Epithelial cell of esophagus (primary cell): ENCODE results near the gene SGPP2.

ENCODE experiments used
- DNase-seq: peaks from one replicate; pipeline ENCODE4 v3.0.0; 2010; ENCODE audit warnings: low read depth
- H3K4me3 ChIP-seq: 2 replicates; pipeline ENCODE4 v1.5.1; 2011; ENCODE audit warnings: mild to moderate bottlenecking, low read length, control low read depth
- TF ChIP-seq, protein P1 (sequence below): IDR thresholded peaks from 2 replicates; pipeline ENCODE4 v1.5.1; 2011; ENCODE audit warnings: low read depth, mild to moderate bottlenecking, low read length, control low read depth, inconsistent platforms; ENCODE audit not compliant: insufficient read depth; ENCODE audit errors: missing control alignments

Gene SGPP2

DNA sequence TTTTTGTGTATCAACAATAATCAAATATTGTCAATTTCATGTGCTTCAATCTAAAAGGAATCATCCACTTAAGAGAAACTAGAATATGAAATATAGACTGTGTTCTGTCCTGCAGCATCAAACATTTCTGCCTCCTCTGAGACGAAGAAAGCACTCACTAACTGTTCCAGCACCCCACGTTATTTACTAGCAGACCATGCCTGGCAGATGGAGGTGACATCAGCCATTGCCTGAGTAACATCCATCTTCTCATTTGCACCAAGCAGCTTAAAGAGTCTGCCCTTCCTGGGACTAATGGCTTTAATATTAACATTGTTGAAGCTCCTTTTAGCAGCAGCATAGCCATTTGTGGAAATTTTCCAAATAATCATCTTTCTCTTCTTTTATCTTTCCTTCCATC is 25.7 kb downstream of the SGPP2 start:
- TF ChIP-seq, protein P1, sequence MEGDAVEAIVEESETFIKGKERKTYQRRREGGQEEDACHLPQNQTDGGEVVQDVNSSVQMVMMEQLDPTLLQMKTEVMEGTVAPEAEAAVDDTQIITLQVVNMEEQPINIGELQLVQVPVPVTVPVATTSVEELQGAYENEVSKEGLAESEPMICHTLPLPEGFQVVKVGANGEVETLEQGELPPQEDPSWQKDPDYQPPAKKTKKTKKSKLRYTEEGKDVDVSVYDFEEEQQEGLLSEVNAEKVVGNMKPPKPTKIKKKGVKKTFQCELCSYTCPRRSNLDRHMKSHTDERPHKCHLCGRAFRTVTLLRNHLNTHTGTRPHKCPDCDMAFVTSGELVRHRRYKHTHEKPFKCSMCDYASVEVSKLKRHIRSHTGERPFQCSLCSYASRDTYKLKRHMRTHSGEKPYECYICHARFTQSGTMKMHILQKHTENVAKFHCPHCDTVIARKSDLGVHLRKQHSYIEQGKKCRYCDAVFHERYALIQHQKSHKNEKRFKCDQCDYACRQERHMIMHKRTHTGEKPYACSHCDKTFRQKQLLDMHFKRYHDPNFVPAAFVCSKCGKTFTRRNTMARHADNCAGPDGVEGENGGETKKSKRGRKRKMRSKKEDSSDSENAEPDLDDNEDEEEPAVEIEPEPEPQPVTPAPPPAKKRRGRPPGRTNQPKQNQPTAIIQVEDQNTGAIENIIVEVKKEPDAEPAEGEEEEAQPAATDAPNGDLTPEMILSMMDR = no peak
- DNase-seq = no peak
- H3K4me3 ChIP-seq = no peak overlapping the region

DNA sequence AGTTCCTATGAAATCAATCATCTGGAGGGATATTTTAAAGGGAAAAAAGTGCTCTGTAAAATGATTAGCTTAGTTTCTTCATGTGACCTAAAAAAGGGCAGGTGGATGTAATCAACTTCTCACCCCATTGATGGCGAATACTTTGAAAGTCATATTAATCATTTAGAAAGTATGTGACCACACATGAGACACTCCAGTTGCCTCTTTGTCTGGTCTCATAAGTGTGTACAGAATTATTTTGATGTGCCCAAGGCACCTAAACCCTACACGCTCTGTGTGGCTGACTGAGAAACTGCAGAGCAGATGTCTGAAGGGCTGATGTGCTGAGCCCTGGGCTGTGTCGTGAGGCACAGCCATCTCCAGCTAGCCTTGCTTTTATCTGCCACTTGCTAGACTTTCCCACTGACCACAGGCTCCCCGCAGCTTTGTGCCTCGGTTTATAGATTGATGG is 26.9 kb downstream of the SGPP2 start:
- no peak for DNase-seq
- H3K4me3 ChIP-seq = no peak overlapping the region
- TF ChIP-seq, protein P1 = no peak

- TF ChIP-seq, protein P1 = no peak
- no peak overlapping the region for H3K4me3 ChIP-seq
- DNase-seq = peak; percentile 15
These were observed 28.1 kb downstream of the SGPP2 start for GRCh38 chr2:222452422-222452950.

GRCh38 chr2:222456479-222457077 is 32.2 kb downstream of the SGPP2 start:
- TF ChIP-seq, protein P1 = no peak
- DNase-seq = no peak
- no peak overlapping the region for H3K4me3 ChIP-seq

DNA sequence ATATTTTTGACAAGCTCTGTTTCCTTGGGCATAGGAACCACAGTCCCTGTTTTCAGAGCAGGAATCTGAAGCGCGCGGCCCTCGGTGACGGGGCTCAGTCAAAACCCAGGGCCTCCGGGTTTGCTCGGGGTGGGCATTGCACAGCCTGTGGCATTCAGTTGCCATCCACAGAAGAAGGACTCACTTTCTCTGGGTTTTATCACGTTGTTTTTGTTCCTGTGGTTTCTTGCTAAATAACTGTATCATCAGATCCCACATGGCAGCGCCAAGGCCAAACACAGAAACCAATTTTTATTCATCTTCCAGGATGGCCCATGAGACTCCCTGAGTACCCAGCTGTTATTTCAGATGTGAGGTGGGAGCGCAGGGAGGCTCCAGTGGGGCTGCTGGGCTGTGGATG is 35.6 kb downstream of the SGPP2 start:
- DNase-seq = no peak
- TF ChIP-seq, protein P1 = no peak
- no peak overlapping the region for H3K4me3 ChIP-seq

GRCh38 chr2:222465746-222466145 is 41.4 kb downstream of the SGPP2 start:
- no peak for DNase-seq
- TF ChIP-seq, protein P1 = peak; percentile 3

GRCh38 chr2:222468346-222468745 is 44.0 kb downstream of the SGPP2 start:
- DNase-seq = no peak
- H3K4me3 ChIP-seq = no peak overlapping the region
- TF ChIP-seq, protein P1 = no peak

More at GRCh38 chr2:222465746-222466145, 41.4 kb downstream of the SGPP2 start:
- H3K4me3 ChIP-seq = no peak overlapping the region
